ENCODE results near the gene ADK.
"Not testable (repeated sequence)": the region's sequence is repeated elsewhere in the genome, so short reads cannot be mapped to it uniquely, and the experiment has no call there.

Gene ADK

GRCh38 chr10:74275755-74276290 is 124.8 kb downstream of the ADK start:
- DNase-seq (ENCODE audit: low spot score in 2 of 2), result no peak
- H3K4me3 Mint-ChIP-seq, result no peak overlapping the region
- H3K27ac Mint-ChIP-seq (ENCODE audit: low read depth), result no peak overlapping the region
- H3K27me3 Mint-ChIP-seq, result no peaks in the 10 kb centered on the region
- H3K36me3 Mint-ChIP-seq (ENCODE audit: insufficient read depth), result peaks cover 3% of the 10 kb centered on the region
- no peaks in the 10 kb centered on the region for H3K9me3 Mint-ChIP-seq
- H3K4me1 Mint-ChIP-seq, result peaks cover 19% of the 10 kb centered on the region
- no peak for ATAC-seq (replicated peaks; ENCODE audit: extremely low read depth, poor library complexity, severe bottlenecking)

- DNase-seq (ENCODE audit: low spot score in 2 of 2) (no peak), ATAC-seq (replicated peaks; ENCODE audit: extremely low read depth, poor library complexity, severe bottlenecking) (no peak)
- H3K4me1 Mint-ChIP-seq, result peaks cover 19% of the 10 kb centered on the region
- H3K4me3 Mint-ChIP-seq, result no peak overlapping the region
- no peaks in the 10 kb centered on the region for H3K27me3 Mint-ChIP-seq
- H3K36me3 Mint-ChIP-seq (ENCODE audit: insufficient read depth), result peaks cover 3% of the 10 kb centered on the region
- H3K27ac Mint-ChIP-seq (ENCODE audit: low read depth), result no peak overlapping the region
- H3K9me3 Mint-ChIP-seq, result no peaks in the 10 kb centered on the region
Measured at GRCh38 chr10:74276416-74276815, 125.4 kb downstream of the ADK start.

- DNase-seq (ENCODE audit: low spot score in 2 of 2) (no peak), ATAC-seq (replicated peaks; ENCODE audit: extremely low read depth, poor library complexity, severe bottlenecking) (no peak)
- Mint-ChIP-seq H3K9me3 (no peaks in the 10 kb centered on the region), H3K27me3 (no peaks in the 10 kb centered on the region), H3K4me3 (no peak overlapping the region), H3K27ac (ENCODE audit: low read depth) (no peak overlapping the region), H3K4me1 (peaks cover 11% of the 10 kb centered on the region), H3K36me3 (ENCODE audit: insufficient read depth) (no peaks in the 10 kb centered on the region)
Measured at GRCh38 chr10:74282151-74282847, 131.3 kb downstream of the ADK start.

- no peak for DNase-seq (ENCODE audit: low spot score in 2 of 2)
- H3K27ac Mint-ChIP-seq (ENCODE audit: low read depth), result no peak overlapping the region
Measured at GRCh38 chr10:74282848-74283210, 131.8 kb downstream of the ADK start.

GRCh38 chr10:74289188-74289587 is 138.2 kb downstream of the ADK start:
- Mint-ChIP-seq H3K9me3 (no peaks in the 10 kb centered on the region), H3K4me3 (no peak overlapping the region), H3K4me1 (peaks cover 6% of the 10 kb centered on the region), H3K27ac (ENCODE audit: low read depth) (no peak overlapping the region), H3K27me3 (no peaks in the 10 kb centered on the region), H3K36me3 (ENCODE audit: insufficient read depth) (peaks cover 2% of the 10 kb centered on the region)
- DNase-seq (ENCODE audit: low spot score in 2 of 2) (no peak), ATAC-seq (replicated peaks; ENCODE audit: extremely low read depth, poor library complexity, severe bottlenecking) (no peak)

More at GRCh38 chr10:74282848-74283210, 131.8 kb downstream of the ADK start:
- H3K4me3 Mint-ChIP-seq, result no peak overlapping the region
- no peaks in the 10 kb centered on the region for H3K36me3 Mint-ChIP-seq (ENCODE audit: insufficient read depth)
- peaks cover 11% of the 10 kb centered on the region for H3K4me1 Mint-ChIP-seq
- no peaks in the 10 kb centered on the region for H3K9me3 Mint-ChIP-seq
- ATAC-seq (replicated peaks; ENCODE audit: extremely low read depth, poor library complexity, severe bottlenecking), result no peak
- H3K27me3 Mint-ChIP-seq, result no peaks in the 10 kb centered on the region

GRCh38 chr10:74289951-74290350 is 138.9 kb downstream of the ADK start:
- Mint-ChIP-seq H3K9me3 (no peaks in the 10 kb centered on the region), H3K27me3 (no peaks in the 10 kb centered on the region), H3K36me3 (ENCODE audit: insufficient read depth) (peaks cover 2% of the 10 kb centered on the region), H3K4me1 (peaks cover 6% of the 10 kb centered on the region), H3K27ac (ENCODE audit: low read depth) (no peak overlapping the region), H3K4me3 (no peak overlapping the region)
- no peak for DNase-seq (ENCODE audit: low spot score in 2 of 2)
- no peak for ATAC-seq (replicated peaks; ENCODE audit: extremely low read depth, poor library complexity, severe bottlenecking)

GRCh38 chr10:74290708-74291107 is 139.7 kb downstream of the ADK start:
- Mint-ChIP-seq H3K4me1 (peaks cover 6% of the 10 kb centered on the region), H3K27me3 (no peaks in the 10 kb centered on the region)
- no peak for DNase-seq (ENCODE audit: low spot score in 2 of 2)

GRCh38 chr10:74292871-74293427 is 141.9 kb downstream of the ADK start:
- Mint-ChIP-seq H3K27me3 (no peaks in the 10 kb centered on the region), H3K27ac (ENCODE audit: low read depth) (no peak overlapping the region), H3K4me1 (peaks cover 6% of the 10 kb centered on the region), H3K9me3 (no peaks in the 10 kb centered on the region), H3K4me3 (no peak overlapping the region), H3K36me3 (ENCODE audit: insufficient read depth) (peaks cover 2% of the 10 kb centered on the region)
- DNase-seq (ENCODE audit: low spot score in 2 of 2), result no peak
- no peak for ATAC-seq (replicated peaks; ENCODE audit: extremely low read depth, poor library complexity, severe bottlenecking)

More at GRCh38 chr10:74290708-74291107, 139.7 kb downstream of the ADK start:
- H3K9me3 Mint-ChIP-seq, result no peaks in the 10 kb centered on the region
- H3K4me3 Mint-ChIP-seq, result no peak overlapping the region
- no peak for ATAC-seq (replicated peaks; ENCODE audit: extremely low read depth, poor library complexity, severe bottlenecking)
- H3K36me3 Mint-ChIP-seq (ENCODE audit: insufficient read depth), result peaks cover 2% of the 10 kb centered on the region
- H3K27ac Mint-ChIP-seq (ENCODE audit: low read depth), result no peak overlapping the region

GRCh38 chr10:74293686-74294371 is 142.8 kb downstream of the ADK start:
- Mint-ChIP-seq H3K27ac (ENCODE audit: low read depth) (no peak overlapping the region), H3K9me3 (no peaks in the 10 kb centered on the region)
- DNase-seq (ENCODE audit: low spot score in 2 of 2), result no peak

GRCh38 chr10:74297389-74298080 is 146.5 kb downstream of the ADK start:
- Mint-ChIP-seq H3K9me3 (no peaks in the 10 kb centered on the region), H3K4me1 (peaks cover 10% of the 10 kb centered on the region), H3K27me3 (no peaks in the 10 kb centered on the region), H3K27ac (ENCODE audit: low read depth) (no peak overlapping the region), H3K36me3 (ENCODE audit: insufficient read depth) (no peaks in the 10 kb centered on the region), H3K4me3 (no peak overlapping the region)
- ATAC-seq (replicated peaks; ENCODE audit: extremely low read depth, poor library complexity, severe bottlenecking), result no peak
- DNase-seq (ENCODE audit: low spot score in 2 of 2), result no peak

More at GRCh38 chr10:74293686-74294371, 142.8 kb downstream of the ADK start:
- peaks cover 2% of the 10 kb centered on the region for H3K36me3 Mint-ChIP-seq (ENCODE audit: insufficient read depth)
- H3K4me3 Mint-ChIP-seq, result no peak overlapping the region
- H3K4me1 Mint-ChIP-seq, result peaks cover 6% of the 10 kb centered on the region
- no peak for ATAC-seq (replicated peaks; ENCODE audit: extremely low read depth, poor library complexity, severe bottlenecking)
- no peaks in the 10 kb centered on the region for H3K27me3 Mint-ChIP-seq

GRCh38 chr10:74300074-74300621 is 149.1 kb downstream of the ADK start:
- H3K27me3 Mint-ChIP-seq; H3K36me3 Mint-ChIP-seq (ENCODE audit: insufficient read depth); H3K27ac Mint-ChIP-seq (ENCODE audit: low read depth); H3K9me3 Mint-ChIP-seq; H3K4me1 Mint-ChIP-seq; ATAC-seq (replicated peaks; ENCODE audit: extremely low read depth, poor library complexity, severe bottlenecking); DNase-seq (ENCODE audit: low spot score in 2 of 2); H3K4me3 Mint-ChIP-seq: not testable (repeated sequence)

GRCh38 chr10:74300666-74301065 is 149.6 kb downstream of the ADK start:
- DNase-seq (ENCODE audit: low spot score in 2 of 2), result no peak
- H3K4me3 Mint-ChIP-seq, result no peak overlapping the region
- no peaks in the 10 kb centered on the region for H3K27me3 Mint-ChIP-seq
- H3K4me1 Mint-ChIP-seq, result peaks cover 12% of the 10 kb centered on the region
- H3K9me3 Mint-ChIP-seq, result no peaks in the 10 kb centered on the region
- no peak overlapping the region for H3K27ac Mint-ChIP-seq (ENCODE audit: low read depth)
- no peaks in the 10 kb centered on the region for H3K36me3 Mint-ChIP-seq (ENCODE audit: insufficient read depth)
- ATAC-seq (replicated peaks; ENCODE audit: extremely low read depth, poor library complexity, severe bottlenecking), result no peak
